GM18526 (cell line): Measurements from ENCODE around the gene TLL1.

Source experiments
- POLR2A ChIP-seq: IDR thresholded peaks from 3 replicates; pipeline ENCODE4 v1.6.1; 2011; ENCODE audit not compliant: insufficient read length; ENCODE audit errors: extremely low read depth

The TLL1 gene

GRCh38 chr4:166049036-166049435 lies 176.0 kb downstream of the TLL1 start:
- TF ChIP-seq POLR2A = no peak

DNA sequence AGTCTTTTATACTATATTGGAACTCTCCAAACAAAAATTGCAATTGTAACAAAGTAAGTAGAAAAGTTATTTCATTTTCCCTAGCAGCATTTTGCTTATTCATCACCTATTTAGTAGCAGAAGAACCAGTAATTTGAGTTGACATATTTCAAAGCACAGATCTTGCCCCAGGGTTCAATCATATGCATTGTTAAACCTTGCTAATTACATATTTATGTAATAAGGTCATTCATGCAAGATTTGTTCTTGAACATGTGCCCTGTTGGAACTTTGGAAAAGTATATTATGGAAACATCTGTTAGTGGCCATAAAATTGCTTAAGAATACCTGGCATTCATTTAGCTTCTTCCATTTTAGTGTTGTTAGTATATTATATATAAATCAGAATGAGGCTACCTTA lies 191.7 kb downstream of the TLL1 start:
- TF ChIP-seq POLR2A = no peak

- no peak for TF ChIP-seq POLR2A
Measured at GRCh38 chr4:166065324-166065723, 192.3 kb downstream of the TLL1 start.

- no peak for TF ChIP-seq POLR2A
Measured at GRCh38 chr4:166066936-166067335, 193.9 kb downstream of the TLL1 start.

- no peak for TF ChIP-seq POLR2A
Measured at GRCh38 chr4:166067915-166068314, 194.9 kb downstream of the TLL1 start.

GRCh38 chr4:166073783-166074182 lies 200.7 kb downstream of the TLL1 start:
- TF ChIP-seq POLR2A = no peak

GRCh38 chr4:166075599-166075998 lies 202.6 kb downstream of the TLL1 start:
- no peak for TF ChIP-seq POLR2A

DNA sequence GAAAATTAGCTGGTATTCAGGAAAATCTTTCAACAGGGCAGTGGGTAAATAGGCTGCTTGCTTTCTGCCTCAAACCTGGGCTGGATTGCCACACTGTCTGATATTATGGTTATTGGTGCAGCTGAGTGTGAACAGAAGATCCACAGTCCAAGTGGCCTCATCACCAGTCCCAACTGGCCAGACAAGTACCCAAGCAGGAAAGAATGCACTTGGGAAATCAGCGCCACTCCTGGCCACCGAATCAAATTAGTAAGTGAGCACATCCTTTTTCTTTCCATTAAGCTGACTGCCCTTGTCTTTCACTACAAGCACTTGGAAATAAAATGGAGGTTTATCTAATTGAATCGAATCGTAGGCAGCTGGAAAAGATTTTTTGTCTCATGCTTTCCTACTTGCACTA lies 204.7 kb downstream of the TLL1 start:
- TF ChIP-seq POLR2A = no peak

DNA sequence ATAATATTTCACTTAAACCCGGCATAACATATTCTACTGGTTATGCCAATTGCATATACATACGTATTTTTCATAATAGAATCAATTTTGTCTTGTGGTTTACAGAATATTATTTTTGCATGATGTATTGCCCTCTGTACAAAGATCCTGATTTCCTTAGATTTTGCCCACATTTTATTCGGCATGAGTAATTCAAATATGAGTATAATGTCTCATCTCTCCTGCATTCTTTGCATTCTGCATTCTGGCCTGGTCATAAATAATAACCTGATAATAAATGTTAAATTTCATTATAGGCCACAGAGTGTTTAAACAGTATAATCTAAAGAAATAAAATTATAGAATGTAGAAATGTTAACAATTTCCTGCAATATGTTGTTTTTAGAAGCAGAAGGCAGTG lies 205.3 kb downstream of the TLL1 start:
- TF ChIP-seq POLR2A = no peak

DNA sequence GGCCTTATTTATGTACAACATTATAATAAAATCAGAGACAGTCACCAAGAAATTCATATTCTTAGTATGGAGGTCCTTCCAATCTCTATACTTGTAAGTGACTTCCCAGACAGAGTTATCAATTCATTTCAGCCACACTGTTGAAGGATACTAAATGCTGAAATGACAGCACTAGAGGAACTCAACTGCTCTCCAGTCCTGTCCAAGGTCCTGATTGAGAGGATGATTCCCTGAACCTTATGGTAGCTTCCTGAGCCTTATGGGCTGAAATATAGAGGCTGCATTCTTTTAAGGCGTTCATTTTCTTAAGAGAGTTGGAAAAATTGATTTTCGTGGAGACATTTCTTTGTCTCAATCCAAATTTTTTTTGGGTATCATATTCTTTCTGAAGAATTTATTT lies 205.9 kb downstream of the TLL1 start:
- TF ChIP-seq POLR2A = no peak

DNA sequence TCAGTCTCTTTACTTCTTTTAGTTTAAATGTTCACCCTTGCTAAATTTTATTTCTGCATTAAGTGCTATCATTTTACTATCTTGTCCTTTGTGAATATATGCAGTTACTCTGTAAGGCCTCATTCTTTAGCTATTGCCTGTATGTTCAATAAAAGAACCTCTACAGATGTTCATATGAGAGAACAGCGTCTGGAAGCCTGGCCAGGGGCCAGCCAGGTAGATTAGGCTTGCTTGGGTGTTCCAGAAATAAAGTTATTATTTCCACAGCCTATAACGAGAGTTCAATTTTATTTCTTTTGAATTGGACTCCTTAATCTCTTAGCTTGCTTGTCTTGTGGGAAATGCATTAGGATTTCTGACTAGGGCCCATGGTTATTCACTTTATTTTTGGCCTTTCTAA lies 214.5 kb downstream of the TLL1 start:
- no peak for TF ChIP-seq POLR2A

DNA sequence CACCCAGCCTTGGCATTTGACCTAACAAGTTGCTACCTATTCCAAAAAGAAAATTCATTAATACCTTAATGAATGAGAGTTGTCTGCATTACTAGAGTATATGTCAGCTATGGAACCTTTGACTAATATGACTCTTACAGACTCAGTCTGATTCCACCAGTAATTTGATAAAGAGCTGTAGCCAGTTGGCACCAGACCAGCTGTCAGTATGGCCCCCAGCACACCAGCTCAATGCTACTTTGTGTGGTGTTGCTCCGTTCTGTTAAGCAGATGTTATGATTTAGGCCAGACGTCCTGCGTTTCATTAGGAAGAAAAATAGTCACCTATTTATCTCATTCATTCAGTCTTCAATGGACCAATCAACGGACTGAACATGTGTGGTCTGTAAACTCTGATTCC lies 215.5 kb downstream of the TLL1 start:
- no peak for TF ChIP-seq POLR2A

DNA sequence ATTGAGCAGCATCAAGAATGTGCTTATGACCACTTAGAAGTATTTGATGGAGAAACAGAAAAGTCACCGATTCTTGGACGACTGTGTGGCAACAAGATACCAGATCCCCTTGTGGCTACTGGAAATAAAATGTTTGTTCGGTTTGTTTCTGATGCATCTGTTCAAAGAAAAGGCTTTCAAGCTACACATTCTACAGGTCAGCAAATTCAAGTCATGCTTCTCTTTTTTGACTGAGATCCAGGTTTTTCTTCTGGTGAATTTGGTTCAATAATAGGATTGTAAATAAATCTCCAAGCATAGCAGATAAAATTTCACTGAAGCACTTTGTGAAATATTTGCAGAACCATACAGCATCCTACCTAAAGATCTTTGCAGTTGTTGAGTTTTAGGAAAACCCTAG lies 218.1 kb downstream of the TLL1 start:
- TF ChIP-seq POLR2A = no peak

DNA sequence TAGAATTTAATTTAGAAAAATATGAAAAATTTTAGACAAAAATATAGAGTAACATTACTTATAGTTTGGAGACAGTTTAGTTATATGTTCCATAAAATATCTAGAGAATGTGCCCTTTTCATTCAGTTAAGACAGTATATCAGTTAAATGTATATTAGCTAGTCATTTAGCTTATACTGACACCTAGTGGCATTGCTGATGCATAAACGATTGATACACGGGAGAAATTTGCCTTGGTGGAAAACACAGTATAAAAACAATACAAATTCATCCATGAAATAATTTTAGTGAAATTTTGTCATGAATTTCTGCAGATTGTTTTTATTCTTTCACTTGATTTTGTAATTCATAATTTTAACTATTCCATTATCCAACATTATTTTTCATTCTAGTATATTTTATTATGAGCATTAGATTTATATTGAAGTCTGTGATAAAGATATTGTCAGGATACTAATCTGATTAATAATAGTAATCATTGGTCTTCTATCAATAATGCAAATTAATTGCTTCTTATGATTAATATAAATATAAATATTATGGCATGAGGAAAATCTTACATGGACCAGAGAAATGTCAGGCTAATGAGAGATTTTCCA lies 219.0 kb downstream of the TLL1 start:
- no peak for TF ChIP-seq POLR2A

DNA sequence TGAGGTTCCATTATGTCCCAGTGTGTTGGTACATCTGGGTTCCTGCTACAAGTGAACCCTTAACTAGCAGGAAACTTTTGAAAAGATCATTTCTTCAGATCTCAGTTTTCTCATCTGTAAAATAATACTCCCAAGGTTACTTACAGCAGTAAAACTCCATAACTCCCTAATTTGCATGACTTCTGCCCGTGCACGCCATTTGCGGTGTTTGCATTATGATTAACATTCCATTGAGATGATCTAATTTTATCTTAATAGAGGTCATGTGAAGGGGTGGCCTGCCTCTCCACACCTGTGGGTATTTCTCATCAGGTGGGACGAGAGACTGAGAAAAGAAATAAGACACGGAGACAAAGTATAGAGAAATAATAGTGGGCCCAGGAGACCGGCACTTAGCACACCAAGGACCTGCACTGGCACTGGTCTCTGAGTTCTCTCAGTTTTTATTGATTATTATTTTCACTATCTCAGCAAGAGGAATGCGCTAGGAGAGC lies 219.8 kb downstream of the TLL1 start:
- no peak for TF ChIP-seq POLR2A

GRCh38 chr4:166104623-166105022 lies 231.6 kb downstream of the TLL1 start:
- TF ChIP-seq POLR2A = no peak

DNA sequence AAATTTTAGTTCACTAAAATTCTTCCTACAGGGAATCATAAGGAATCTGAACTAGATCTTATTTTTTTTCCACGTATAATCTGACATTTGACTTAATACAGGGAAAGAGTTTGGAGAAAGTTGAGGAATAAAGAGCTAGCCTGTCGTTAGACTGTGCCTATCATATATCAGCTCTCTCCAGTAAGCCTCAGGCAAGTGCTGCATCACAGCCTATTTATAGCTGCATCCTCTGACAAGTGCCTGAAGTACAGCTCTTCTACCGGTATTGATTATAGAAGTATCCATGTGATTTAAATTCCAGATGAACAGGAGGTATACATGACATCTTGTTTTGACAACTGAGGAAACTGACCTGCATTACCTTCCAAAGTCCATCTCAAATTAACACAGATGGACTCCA lies 248.9 kb downstream of the TLL1 start:
- TF ChIP-seq POLR2A = no peak
